C4-2B (cell line): Measurements from ENCODE around the gene TCERG1L.

ENCODE experiments used
- H3K27ac ChIP-seq: fragments of 450-650 bp; 2 replicates; pipeline ENCODE4 v1.5.1; 2017
- CTCF ChIP-seq: fragments of 450-650 bp; conservative IDR thresholded peaks from 2 replicates; pipeline ENCODE4 v1.5.1; 2017; ENCODE audit warnings: mild to moderate bottlenecking
- ZFX ChIP-seq: fragments of 450-650 bp; IDR thresholded peaks from 2 replicates; pipeline ENCODE4 v1.6.1; 2017

The TCERG1L gene

GRCh38 chr10:131231323-131231964, 80.1 kb downstream of the TCERG1L start:
- no peak overlapping the region for H3K27ac ChIP-seq
- TF ChIP-seq ZFX (no peak), CTCF (no peak)

GRCh38 chr10:131230641-131231322, 80.7 kb downstream of the TCERG1L start:
- no peak for TF ChIP-seq ZFX
- TF ChIP-seq CTCF = no peak
- H3K27ac ChIP-seq = no peak overlapping the region

GRCh38 chr10:131230166-131230565, 81.4 kb downstream of the TCERG1L start:
- H3K27ac ChIP-seq = no peak overlapping the region
- TF ChIP-seq CTCF (no peak), ZFX (no peak)

GRCh38 chr10:131227163-131227740, 84.3 kb downstream of the TCERG1L start:
- TF ChIP-seq ZFX (no peak), CTCF (no peak)
- no peak overlapping the region for H3K27ac ChIP-seq

- TF ChIP-seq CTCF (no peak), ZFX (no peak)
- no peak overlapping the region for H3K27ac ChIP-seq
Measured at GRCh38 chr10:131226446-131227162, 84.9 kb downstream of the TCERG1L start.

GRCh38 chr10:131224106-131224505, 87.4 kb downstream of the TCERG1L start:
- H3K27ac ChIP-seq = no peak overlapping the region
- TF ChIP-seq ZFX (no peak), CTCF (no peak)

- TF ChIP-seq CTCF (no peak), ZFX (no peak)
- H3K27ac ChIP-seq = no peak overlapping the region
Measured at GRCh38 chr10:131223422-131223821, 88.1 kb downstream of the TCERG1L start.
